Tibial nerve (tissue), 4 donors: ENCODE results near the gene NUCB1.

Source experiments
- CTCF ChIP-seq, 5 experiments: fragments of 200-600 bp in 3 of 5; fragments of 450-650 bp in 2 of 5; sonication (generic) in 3 of 5; IDR thresholded peaks; one replicate each; pipeline ENCODE4 v1.5.1; 2016 to 2019; ENCODE audit warnings: antibody characterized with exemption in 5 of 5, mild to moderate bottlenecking in 3 of 5, moderate library complexity in 2 of 5
- EP300 ChIP-seq, 2 donors: sonication (generic); formaldehyde crosslinking; IDR thresholded peaks; one replicate each; pipeline ENCODE4 v1.6.1; 2017; ENCODE audit warnings: antibody characterized with exemption in 2 of 2, mild to moderate bottlenecking in 1 of 2
- POLR2A ChIP-seq, 2 donors: fragments of 450-650 bp; IDR thresholded peaks; one replicate each; pipeline ENCODE4 v1.6.1; 2017; ENCODE audit warnings: antibody characterized with exemption in 2 of 2, mild to moderate bottlenecking in 2 of 2, moderate library complexity in 2 of 2

GRCh38 chr19:48964205-48965039 lies 64.3 kb downstream of the NUCB1 start:
- TF ChIP-seq CTCF (IDR thresholded peaks at IDR 0.05) (no peak), POLR2A (IDR thresholded peaks at IDR 0.05) (no peak), EP300 (IDR thresholded peaks at IDR 0.05) (no peak)
